GM12878 (cell line): ENCODE results near the gene CYREN. TPM values are rescaled to one million over a fixed set of nuclear protein-coding genes. Genes with fewer than 3 reads are reported as not detected.

Experiments used
- ATF7 ChIP-seq: fragments of 450-650 bp; IDR thresholded peaks from 2 replicates; pipeline ENCODE4 v1.6.1; 2016; ENCODE audit warnings: low read depth, mild to moderate bottlenecking
- BHLHE40 ChIP-seq, 2 experiments: fragments of 450-650 bp in 1 of 2; IDR thresholded peaks; 2 replicates each; pipeline ENCODE4 v1.6.1; 2011 to 2017; ENCODE audit warnings: low read depth in 2 of 2, borderline replicate concordance in 1 of 2, improper control_type of control experiment in 1 of 2, low read length in 1 of 2, mild to moderate bottlenecking in 1 of 2
- CBFB ChIP-seq: IDR thresholded peaks from 2 replicates; pipeline ENCODE4 v1.6.1; 2016; ENCODE audit warnings: antibody characterized with exemption, low read depth
- DPF2 ChIP-seq: fragments of 450-650 bp; IDR thresholded peaks from 2 replicates; pipeline ENCODE4 v1.6.1; 2017; ENCODE audit warnings: mild to moderate bottlenecking
- EP300 ChIP-seq, 2 experiments: fragments of 150-350 bp in 1 of 2; IDR thresholded peaks; 2 replicates each; pipeline ENCODE4 v1.6.1; 2011 to 2012; ENCODE audit warnings: low read depth in 2 of 2, low read length in 2 of 2, borderline replicate concordance in 1 of 2, improper control_type of control experiment in 1 of 2, inconsistent platforms in 1 of 2; ENCODE audit not compliant: control insufficient read depth in 1 of 2
- ESRRA ChIP-seq: IDR thresholded peaks from 2 replicates; pipeline ENCODE4 v1.6.1; 2012; ENCODE audit warnings: mild to moderate bottlenecking, low read length, improper control_type of control experiment
- FOXM1 ChIP-seq: IDR thresholded peaks from 2 replicates; pipeline ENCODE4 v1.6.1; 2012; ENCODE audit warnings: low read depth, mild to moderate bottlenecking, inconsistent platforms, low read length, moderate library complexity
- IKZF1 ChIP-seq: fragments of 450-650 bp; conservative IDR thresholded peaks from 2 replicates; pipeline ENCODE4 v1.6.1; 2017; ENCODE audit warnings: antibody characterized with exemption, mild to moderate bottlenecking
- IKZF2 ChIP-seq, 2 experiments: fragments of 450-650 bp; IDR thresholded peaks; 2 replicates each; pipeline ENCODE4 v1.6.1; 2017; ENCODE audit warnings: mild to moderate bottlenecking in 2 of 2, moderate library complexity in 2 of 2
- MTA2 ChIP-seq: fragments of 450-650 bp; IDR thresholded peaks from 2 replicates; pipeline ENCODE4 v1.6.1; 2016; ENCODE audit warnings: low read depth, mild to moderate bottlenecking, moderate library complexity
- NFIC ChIP-seq: IDR thresholded peaks from 2 replicates; pipeline ENCODE4 v1.6.1; 2012; ENCODE audit warnings: low read depth, mild to moderate bottlenecking, inconsistent platforms, low read length, moderate library complexity
- PBX3 ChIP-seq: IDR thresholded peaks from 2 replicates; pipeline ENCODE4 v1.6.1; 2011; ENCODE audit warnings: mild to moderate bottlenecking, low read depth, low read length, moderate library complexity; ENCODE audit not compliant: insufficient replicate concordance
- PML ChIP-seq: IDR thresholded peaks from 2 replicates; pipeline ENCODE4 v1.6.1; 2012; ENCODE audit warnings: low read length, inconsistent platforms
- POU2F2 ChIP-seq: IDR thresholded peaks from 3 replicates; pipeline ENCODE4 v1.6.1; 2011; ENCODE audit warnings: low read depth, mild to moderate bottlenecking, low read length, borderline replicate concordance
- RFX5 ChIP-seq: IDR thresholded peaks from 2 replicates; pipeline ENCODE4 v1.6.1; 2011; ENCODE audit warnings: low read depth, low read length, improper control_type of control experiment
- SMARCA5 ChIP-seq: fragments of 450-650 bp; IDR thresholded peaks from 2 replicates; pipeline ENCODE4 v1.6.1; 2017; ENCODE audit warnings: mild to moderate bottlenecking
- SRF ChIP-seq, 2 experiments: IDR thresholded peaks; 2 replicates each; pipeline ENCODE4 v1.6.1; 2011; ENCODE audit warnings: low read depth in 2 of 2, low read length in 2 of 2, mild to moderate bottlenecking in 1 of 2, moderate library complexity in 1 of 2
- TCF12 ChIP-seq: IDR thresholded peaks from 2 replicates; pipeline ENCODE4 v1.6.1; 2011; ENCODE audit warnings: low read depth, mild to moderate bottlenecking, low read length
- ZNF207 ChIP-seq: fragments of 450-650 bp; IDR thresholded peaks from 2 replicates; pipeline ENCODE4 v1.6.1; 2014; ENCODE audit warnings: antibody characterized with exemption, mild to moderate bottlenecking, borderline replicate concordance
- ZSCAN29 ChIP-seq: fragments of 450-650 bp; IDR thresholded peaks from 2 replicates; pipeline ENCODE4 v1.6.1; 2017; ENCODE audit warnings: mild to moderate bottlenecking, moderate library complexity
- polyA plus RNA-seq, 11 experiments: library from polyadenylated mRNA; depleted of rRNA in 4 of 11; unstranded in 6 of 11; stranded (reverse) in 5 of 11; fragments of >200 nt; fragmentation: Nextera tagmentation in 4 of 11; fragmentation: Illumina TruSeq in 1 of 11; extraction: Ambion mirVana in 4 of 11; extraction: Trizol in 1 of 11; gene quantifications; 1 replicate in 1 of 11; 2 replicates in 10 of 11; pipeline versions ENCODE4 v1.2.1 to v1.2.3, GENCODE V29; 2011 to 2016; ENCODE audit warnings: inconsistent platforms in 2 of 11, missing spikeins in 2 of 11, low read depth in 1 of 11
- total RNA-seq, 4 experiments: library from RNA; depleted of rRNA in 3 of 4; stranded (reverse); fragments of >200 nt in 3 of 4; fragmentation: Illumina TruSeq in 1 of 4; extraction: Trizol in 1 of 4; gene quantifications; 2 replicates each; pipeline versions ENCODE4 v1.2.1 to v1.2.3, GENCODE V29; 2013 to 2021

CYREN gene
- total and polyA plus RNA-seq, 10 of the 15 experiments (the other 5 are each of a cell fraction or from before 2014, with no cell fraction given) = 8.7 to 64.3 (median 55.7) TPM

GRCh38 chr7:135188298-135188984, 17.9 kb upstream of the CYREN start (continued):
- TF ChIP-seq IKZF2 (IDR thresholded peaks at IDR 0.05) = peak in 1 of 2 experiments; percentile 42; a peak in 1 of 4 replicates
- peak; percentile 26; the same call in 1 of the 3 replicates for TF ChIP-seq POU2F2
- no peak for TF ChIP-seq ZSCAN29
- TF ChIP-seq NFIC = 0 out of 2 replicates have a peak, but pooled peaks have one; percentile 8
- TF ChIP-seq ESRRA = no peak
- no peak for TF ChIP-seq RFX5
- TF ChIP-seq SRF (IDR thresholded peaks at IDR 0.05; ENCODE audit: low read depth in 2 of 2, low read length in 2 of 2) = no peak
- no peak for TF ChIP-seq MTA2
- peak; percentile 65; the same call in 1 of the 2 replicates for TF ChIP-seq TCF12
- no peak for TF ChIP-seq PBX3
- 0 out of 2 replicates have a peak, but pooled peaks have one; percentile 32 for TF ChIP-seq PML
- no peak for TF ChIP-seq SMARCA5
- TF ChIP-seq EP300 (IDR thresholded peaks at IDR 0.05; ENCODE audit: borderline replicate concordance in 1 of 2, control insufficient read depth in 1 of 2, low read depth in 2 of 2, low read length in 2 of 2) = peak in 1 of 2 experiments; percentile 15; a peak in 1 of 4 replicates
- TF ChIP-seq FOXM1 = no peak
- no peak for TF ChIP-seq CBFB
- peak; percentile 56 for TF ChIP-seq IKZF1
- peak; percentile 24; a peak in 1 of 4 replicates for TF ChIP-seq BHLHE40 (IDR thresholded peaks at IDR 0.05; ENCODE audit: borderline replicate concordance in 1 of 2, low read depth in 2 of 2, low read length in 1 of 2)
- no peak for TF ChIP-seq ZNF207
- TF ChIP-seq ATF7 = no peak
- TF ChIP-seq DPF2 = peak; percentile 44; the same call in 1 of the 2 replicates
